ENCODE results near the gene CTSF. TPM values are rescaled to one million over a fixed set of nuclear protein-coding genes. Genes with fewer than 3 reads are reported as not detected.

CTSF gene
- total and polyA plus RNA-seq, 2 of the 13 experiments (the other 11 are each of a cell fraction or from before 2014, with no cell fraction given) = not detected

GRCh38 chr11:66616379-66617154 is 48.2 kb upstream of the CTSF start, which contains the start of gene RBM14 (continued):
- 0 out of 2 replicates have a peak, but pooled peaks have one; percentile 10 for TF ChIP-seq HOMEZ (CRISPR knock-in tag; IDR thresholded peaks at IDR 0.05; ENCODE audit: low read depth)
- TF ChIP-seq ZNF260 (CRISPR knock-in tag; IDR thresholded peaks at IDR 0.05; ENCODE audit: borderline replicate concordance, low read depth) = no peak
- peak; percentile 60 for TF ChIP-seq BORCS8-MEF2B (CRISPR knock-in tag; IDR thresholded peaks at IDR 0.05)
- no peak for TF ChIP-seq SETDB1 (CRISPR knock-in tag; IDR thresholded peaks at IDR 0.05; ENCODE audit: borderline replicate concordance)
- peak; percentile 50; the same call in 1 of the 2 replicates for TF ChIP-seq SNAPC2 (CRISPR knock-in tag; IDR thresholded peaks at IDR 0.05)
- TF ChIP-seq SMC3 (IDR thresholded peaks at IDR 0.05; ENCODE audit: low read length) = no peak
- TF ChIP-seq RELA (CRISPR knock-in tag; IDR thresholded peaks at IDR 0.05) = no peak; the same call in 1 of the 2 replicates
- TF ChIP-seq PRDM15 (CRISPR knock-in tag; IDR thresholded peaks at IDR 0.05) = no peak
- TF ChIP-seq MYNN (CRISPR knock-in tag; IDR thresholded peaks at IDR 0.05; ENCODE audit: low read depth) = peak; percentile 19; the same call in 1 of the 2 replicates
- TF ChIP-seq E2F5 (CRISPR knock-in tag; conservative IDR thresholded peaks at IDR 0.05) = peak; percentile 16; the same call in 1 of the 2 replicates
- TF ChIP-seq HOXA7 (CRISPR knock-in tag; IDR thresholded peaks at IDR 0.05) = no peak
- TF ChIP-seq ATF2 (CRISPR knock-in tag; IDR thresholded peaks at IDR 0.05) = peak; percentile 66; the same call in 1 of the 2 replicates
- peak; percentile 37; the same call in 1 of the 2 replicates for TF ChIP-seq SMAD3 (CRISPR knock-in tag; IDR thresholded peaks at IDR 0.05)
- no peak; the same call in 1 of the 2 replicates for TF ChIP-seq RERE (CRISPR knock-in tag; IDR thresholded peaks at IDR 0.05; ENCODE audit: low read depth)
- TF ChIP-seq MAFK (conservative IDR thresholded peaks at IDR 0.05 in 1 of 2, IDR thresholded peaks at IDR 0.05 in 1 of 2; ENCODE audit: low read length in 2 of 2) = no peak
